Vagina (tissue), 2 donors: ENCODE results near the gene TSHR.

Experiments
- POLR2A ChIP-seq, 2 donors: fragments of 450-650 bp; IDR thresholded peaks; one replicate each; pipeline ENCODE4 v1.6.1; 2017; ENCODE audit warnings: antibody characterized with exemption in 2 of 2, mild to moderate bottlenecking in 2 of 2, moderate library complexity in 2 of 2
- POLR2AphosphoS5 ChIP-seq, 2 donors: sonication (generic); formaldehyde crosslinking; IDR thresholded peaks; one replicate each; pipeline ENCODE4 v1.9.0; 2017; ENCODE audit warnings: antibody characterized with exemption in 2 of 2, mild to moderate bottlenecking in 2 of 2, low read depth in 1 of 2; ENCODE audit not compliant: insufficient read depth in 1 of 2
- TF ChIP-seq, protein P1 (sequence below), 3 experiments: fragments of 450-650 bp in 2 of 3; fragments of 200-600 bp in 1 of 3; sonication (generic) in 1 of 3; IDR thresholded peaks; one replicate each; pipeline ENCODE4 v1.5.1; 2017 to 2019; ENCODE audit warnings: antibody characterized with exemption in 3 of 3, mild to moderate bottlenecking in 2 of 3, moderate library complexity in 2 of 3

GRCh38 chr14:80906336-80906735 lies 49.1 kb upstream of the TSHR start:
- TF ChIP-seq, protein P1, sequence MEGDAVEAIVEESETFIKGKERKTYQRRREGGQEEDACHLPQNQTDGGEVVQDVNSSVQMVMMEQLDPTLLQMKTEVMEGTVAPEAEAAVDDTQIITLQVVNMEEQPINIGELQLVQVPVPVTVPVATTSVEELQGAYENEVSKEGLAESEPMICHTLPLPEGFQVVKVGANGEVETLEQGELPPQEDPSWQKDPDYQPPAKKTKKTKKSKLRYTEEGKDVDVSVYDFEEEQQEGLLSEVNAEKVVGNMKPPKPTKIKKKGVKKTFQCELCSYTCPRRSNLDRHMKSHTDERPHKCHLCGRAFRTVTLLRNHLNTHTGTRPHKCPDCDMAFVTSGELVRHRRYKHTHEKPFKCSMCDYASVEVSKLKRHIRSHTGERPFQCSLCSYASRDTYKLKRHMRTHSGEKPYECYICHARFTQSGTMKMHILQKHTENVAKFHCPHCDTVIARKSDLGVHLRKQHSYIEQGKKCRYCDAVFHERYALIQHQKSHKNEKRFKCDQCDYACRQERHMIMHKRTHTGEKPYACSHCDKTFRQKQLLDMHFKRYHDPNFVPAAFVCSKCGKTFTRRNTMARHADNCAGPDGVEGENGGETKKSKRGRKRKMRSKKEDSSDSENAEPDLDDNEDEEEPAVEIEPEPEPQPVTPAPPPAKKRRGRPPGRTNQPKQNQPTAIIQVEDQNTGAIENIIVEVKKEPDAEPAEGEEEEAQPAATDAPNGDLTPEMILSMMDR (IDR thresholded peaks at IDR 0.05), result no peak
- TF ChIP-seq POLR2AphosphoS5 (IDR thresholded peaks at IDR 0.05; ENCODE audit: insufficient read depth in 1 of 2, low read depth in 1 of 2) (no peak), POLR2A (IDR thresholded peaks at IDR 0.05) (no peak)
